LNCaP clone FGC (cell line): ENCODE results near the gene ZNF791.

Experiments used
- DNase-seq: peaks from one replicate; pipeline ENCODE4 v3.0.0-alpha.2; 2011; ENCODE audit warnings: low read depth
- H3K4me3 ChIP-seq: 2 replicates; pipeline ENCODE4 v1.5.1; 2011; ENCODE audit warnings: mild to moderate bottlenecking, low read depth, low read length, control low read depth
- TF ChIP-seq, protein P1 (sequence below): IDR thresholded peaks from 2 replicates; pipeline ENCODE4 v1.5.1; 2012; ENCODE audit warnings: mild to moderate bottlenecking; ENCODE audit not compliant: control insufficient read depth, insufficient read depth; ENCODE audit errors: extremely low read depth

Gene ZNF791

DNA sequence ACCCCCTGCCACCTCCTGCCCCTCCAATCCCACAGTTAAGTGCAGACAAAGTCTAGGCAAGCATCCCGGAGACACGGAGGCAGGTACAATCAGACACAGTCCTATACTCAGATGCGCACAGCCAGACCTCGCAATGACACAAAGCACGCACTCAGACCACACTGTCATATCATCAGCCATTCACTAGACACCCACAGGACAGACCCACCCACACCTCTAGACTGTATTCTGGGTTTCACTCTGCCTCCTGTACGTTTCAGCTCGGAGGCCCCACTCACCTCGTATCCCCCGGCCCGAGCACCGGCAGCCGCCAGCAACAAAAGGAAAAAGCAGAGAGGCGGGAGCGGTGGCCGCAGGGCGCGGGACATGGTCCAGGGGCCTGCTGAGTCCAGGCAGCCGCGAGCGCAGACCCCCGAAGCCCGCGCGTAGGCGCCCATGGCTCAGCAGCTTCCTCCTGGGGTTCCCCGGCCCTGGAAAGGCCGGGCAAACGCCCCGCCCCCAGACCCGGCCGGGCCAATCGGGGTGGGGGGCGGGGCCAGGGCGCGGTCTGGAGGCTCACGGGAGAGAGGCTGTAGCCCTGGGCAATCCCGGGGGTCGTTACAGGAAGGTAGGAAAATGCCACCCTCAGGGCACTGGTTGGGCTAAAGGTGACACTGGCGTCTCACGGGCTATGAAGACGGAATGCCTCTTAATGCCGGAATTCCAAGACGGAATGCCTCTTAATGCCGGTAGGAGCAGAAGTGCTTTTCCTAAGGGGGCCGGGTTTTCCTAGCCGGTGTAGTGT is 55.7 kb downstream of the ZNF791 start, which contains the start of the genes MAN2B1 and WDR83:
Gene MAN2B1, minus strand, starts transcription at position 478 of the 784 bp plus-strand sequence. Its CDS starts 41 bp downstream, at position 437.
Gene WDR83, plus strand, starts transcription at position 543 of the 784 bp plus-strand sequence. CDS start 2,984 bp downstream, outside the sequence.
- TF ChIP-seq, protein P1, sequence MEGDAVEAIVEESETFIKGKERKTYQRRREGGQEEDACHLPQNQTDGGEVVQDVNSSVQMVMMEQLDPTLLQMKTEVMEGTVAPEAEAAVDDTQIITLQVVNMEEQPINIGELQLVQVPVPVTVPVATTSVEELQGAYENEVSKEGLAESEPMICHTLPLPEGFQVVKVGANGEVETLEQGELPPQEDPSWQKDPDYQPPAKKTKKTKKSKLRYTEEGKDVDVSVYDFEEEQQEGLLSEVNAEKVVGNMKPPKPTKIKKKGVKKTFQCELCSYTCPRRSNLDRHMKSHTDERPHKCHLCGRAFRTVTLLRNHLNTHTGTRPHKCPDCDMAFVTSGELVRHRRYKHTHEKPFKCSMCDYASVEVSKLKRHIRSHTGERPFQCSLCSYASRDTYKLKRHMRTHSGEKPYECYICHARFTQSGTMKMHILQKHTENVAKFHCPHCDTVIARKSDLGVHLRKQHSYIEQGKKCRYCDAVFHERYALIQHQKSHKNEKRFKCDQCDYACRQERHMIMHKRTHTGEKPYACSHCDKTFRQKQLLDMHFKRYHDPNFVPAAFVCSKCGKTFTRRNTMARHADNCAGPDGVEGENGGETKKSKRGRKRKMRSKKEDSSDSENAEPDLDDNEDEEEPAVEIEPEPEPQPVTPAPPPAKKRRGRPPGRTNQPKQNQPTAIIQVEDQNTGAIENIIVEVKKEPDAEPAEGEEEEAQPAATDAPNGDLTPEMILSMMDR = no peak
- peak within 1 kb of the TSS; percentile 98 for H3K4me3 ChIP-seq
- DNase-seq = no peak

DNA sequence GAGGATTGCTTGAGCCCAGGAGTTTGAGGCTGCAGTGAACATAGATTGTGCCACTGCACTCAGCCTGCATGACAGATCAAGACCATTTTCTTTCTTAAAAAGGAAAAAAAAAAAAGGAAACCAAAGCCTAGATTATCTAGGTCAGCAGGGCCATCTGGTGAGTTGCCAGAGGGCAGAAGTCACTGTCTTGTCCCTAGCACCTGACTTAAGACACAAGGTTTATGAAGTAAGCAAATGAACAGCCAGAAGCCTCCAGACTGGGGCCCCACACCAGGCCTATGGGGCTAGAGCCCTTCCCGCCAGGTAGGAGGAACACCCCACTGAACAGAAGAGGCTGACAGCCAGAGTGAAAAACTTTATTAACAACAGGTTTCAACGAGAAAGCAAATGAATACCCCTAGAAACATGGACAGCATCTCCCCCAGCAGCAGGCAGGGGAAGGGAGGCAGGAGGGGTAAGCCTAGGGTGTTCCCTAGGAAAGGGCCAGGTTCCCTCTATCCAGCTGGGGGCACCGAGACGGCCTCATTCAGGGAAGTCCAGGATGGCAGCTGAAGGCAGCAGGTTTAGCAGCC is 57.1 kb downstream of the ZNF791 start:
- TF ChIP-seq, protein P1 = no peak
- H3K4me3 ChIP-seq = peak overlapping the region; percentile 89
- no peak for DNase-seq

DNA sequence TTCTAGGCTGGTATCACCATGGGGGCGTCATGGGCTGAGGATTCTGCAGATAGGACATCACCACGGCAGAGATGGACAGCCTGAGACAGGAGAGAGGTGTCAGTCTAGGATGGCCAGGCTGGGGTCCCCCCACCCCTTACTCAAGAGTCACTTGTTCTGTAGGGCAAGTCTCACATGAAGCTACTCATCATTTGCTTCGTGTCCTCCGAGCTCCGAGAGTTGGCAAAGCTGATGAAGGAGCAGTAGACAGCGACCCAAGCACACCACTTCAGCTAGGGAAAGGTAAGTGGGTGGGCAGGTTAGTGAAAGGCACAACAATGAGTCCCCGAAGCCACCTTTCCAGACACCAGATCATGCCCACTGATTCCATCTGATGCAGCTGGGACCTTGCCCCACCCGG is 57.6 kb downstream of the ZNF791 start:
- TF ChIP-seq, protein P1 = no peak
- DNase-seq = no peak
- peak overlapping the region; percentile 89 for H3K4me3 ChIP-seq

DNA sequence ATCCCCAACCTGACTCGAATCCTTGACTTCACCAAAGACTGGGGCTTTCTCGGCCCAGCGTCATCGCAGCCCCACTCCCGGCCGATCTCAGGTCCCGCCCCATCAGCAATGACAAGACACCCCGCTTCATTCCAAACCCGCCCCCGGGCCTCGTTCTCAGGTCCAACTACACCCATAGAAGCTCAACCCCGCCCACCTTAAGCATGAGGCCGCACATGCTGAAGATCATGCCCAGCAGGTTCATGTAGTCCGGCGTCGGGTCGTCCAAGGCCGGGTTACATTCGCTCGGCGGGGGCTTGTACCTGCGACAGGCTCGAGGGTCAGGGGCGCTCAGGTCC is 58.2 kb downstream of the ZNF791 start:
- DNase-seq = peak; percentile 25
- H3K4me3 ChIP-seq = peak overlapping the region; percentile 89

DNA sequence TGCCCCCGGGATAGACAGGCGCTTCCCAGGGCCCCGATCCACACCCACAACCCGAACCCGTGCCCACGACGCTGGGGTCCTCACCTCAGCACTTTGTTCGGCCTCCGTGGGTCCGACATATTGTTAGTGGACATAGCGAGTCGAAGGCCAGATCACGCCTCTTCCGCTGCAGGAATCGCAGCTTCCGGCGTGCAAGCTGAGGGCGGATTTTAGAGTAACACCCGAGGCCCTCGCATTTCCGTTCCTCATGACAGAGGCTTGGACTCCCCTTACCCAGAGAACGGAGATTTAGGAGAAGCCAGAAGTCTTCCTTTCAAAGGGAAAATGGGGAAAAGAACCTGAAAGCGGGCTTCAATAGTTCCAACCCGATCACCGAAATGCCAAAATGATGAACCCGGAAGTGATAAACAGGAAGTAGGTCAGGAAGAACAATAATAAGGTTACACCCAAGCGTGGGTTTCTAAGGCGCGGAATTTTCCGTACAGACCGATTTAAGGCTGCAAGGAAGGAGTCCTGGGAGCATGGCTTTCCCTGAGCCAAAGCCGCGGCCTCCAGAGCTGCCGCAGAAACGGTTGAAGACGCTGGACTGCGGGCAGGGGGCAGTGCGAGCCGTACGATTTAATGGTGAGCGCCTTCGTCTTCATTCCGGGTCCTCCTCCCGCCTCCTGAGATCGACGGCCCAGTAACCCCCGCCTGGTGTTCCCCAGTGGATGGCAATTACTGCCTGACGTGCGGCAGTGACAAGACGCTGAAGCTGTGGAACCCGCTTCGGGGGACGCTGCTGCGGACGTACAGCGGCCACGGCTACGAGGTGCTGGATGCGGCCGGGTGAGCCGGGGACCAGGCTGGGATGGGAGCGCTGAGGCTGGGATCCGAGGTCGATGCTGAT is 58.8 kb downstream of the ZNF791 start:
- peak; percentile 67 for DNase-seq
- TF ChIP-seq, protein P1 = no peak

More for the DNA sequence above, 58.2 kb downstream of the ZNF791 start:
- TF ChIP-seq, protein P1 = no peak

DNA sequence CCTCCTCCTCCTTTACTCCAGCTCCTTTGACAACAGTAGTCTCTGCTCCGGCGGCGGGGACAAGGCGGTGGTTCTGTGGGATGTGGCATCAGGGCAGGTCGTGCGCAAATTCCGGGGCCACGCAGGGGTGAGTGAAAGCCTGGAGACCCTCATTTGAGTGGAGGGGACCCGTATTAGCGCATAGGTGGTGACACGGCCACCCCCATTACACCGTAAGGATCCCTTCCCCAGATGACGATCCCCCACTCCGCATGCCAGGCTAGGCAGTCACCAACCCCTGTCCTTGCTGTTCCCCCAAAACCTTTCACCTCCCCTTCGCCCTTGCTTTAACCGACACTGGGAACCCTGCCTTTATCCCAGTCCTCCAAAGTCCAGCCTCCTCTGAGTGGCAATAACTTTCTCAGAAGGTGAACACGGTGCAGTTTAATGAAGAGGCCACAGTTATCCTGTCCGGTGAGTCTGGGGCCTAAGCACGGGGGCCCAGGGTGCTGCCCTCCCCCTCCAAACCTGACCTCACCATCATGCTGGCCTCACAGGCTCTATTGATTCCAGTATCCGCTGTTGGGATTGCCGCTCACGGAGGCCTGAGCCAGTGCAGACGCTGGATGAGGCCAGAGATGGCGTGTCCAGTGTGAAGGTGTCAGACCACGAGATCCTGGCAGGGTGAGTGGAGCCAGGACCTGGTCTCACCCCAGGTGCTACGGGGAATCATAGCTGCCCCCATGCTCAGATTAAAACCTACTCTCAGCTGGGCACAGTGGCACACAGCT is 59.6 kb downstream of the ZNF791 start:
- TF ChIP-seq, protein P1 = no peak
- no peak for DNase-seq
- peak overlapping the region; percentile 89 for H3K4me3 ChIP-seq

More for the DNA sequence above, 58.8 kb downstream of the ZNF791 start:
- peak overlapping the region; percentile 89 for H3K4me3 ChIP-seq
